SK-N-MC (cell line): Measurements from ENCODE around the gene XRRA1.
A peak's percentile ranks its signal among the peaks of the same experiment; 100 is the strongest.
"Not testable (repeated sequence)": the region's sequence is repeated elsewhere in the genome, so short reads cannot be mapped to it uniquely, and the experiment has no call there.

Experiments used
- DNase-seq: peaks from one replicate; pipeline ENCODE4 v3.0.0-alpha.2; 2011; ENCODE audit warnings: low read depth, low spot score
- H3K27ac ChIP-seq: fragments of 200-600 bp; sonication (generic); 2 replicates; pipeline ENCODE4 v1.5.1; 2016; ENCODE audit warnings: mixed run types
- H3K36me3 ChIP-seq: fragments of 200-600 bp; sonication (generic); 2 replicates; pipeline ENCODE4 v1.6.1; 2017; ENCODE audit warnings: antibody characterized with exemption, low read length, mixed read lengths; ENCODE audit not compliant: insufficient read depth
- H3K4me3 ChIP-seq: fragments of 200-600 bp; sonication (generic); 2 replicates; pipeline ENCODE4 v1.5.1; 2016
- H3K9ac ChIP-seq: fragments of 200-600 bp; sonication (generic); 2 replicates; pipeline ENCODE4 v1.8.0; 2017; ENCODE audit warnings: mixed run types, mixed read lengths; ENCODE audit not compliant: insufficient read length
- H3K9me3 ChIP-seq: fragments of 200-600 bp; sonication (generic); 2 replicates; pipeline ENCODE4 v1.6.1; 2017; ENCODE audit warnings: low read depth, mild to moderate bottlenecking, antibody characterized with exemption, low read length, moderate library complexity, mixed read lengths
- EZH2 ChIP-seq: fragments of 200-600 bp; sonication (generic); IDR thresholded peaks from one replicate; pipeline ENCODE4 v1.6.1; 2017; ENCODE audit warnings: antibody characterized with exemption
- FOXP2 ChIP-seq: optimal IDR thresholded peaks from 2 replicates; pipeline ENCODE3; 2011; ENCODE audit warnings: mild to moderate bottlenecking, moderate library complexity; ENCODE audit not compliant: insufficient read depth; ENCODE audit errors: extremely low read length, control extremely low read depth
- POLR2AphosphoS5 ChIP-seq: IDR thresholded peaks from 2 replicates; pipeline ENCODE4 v1.6.1; 2012; ENCODE audit warnings: mild to moderate bottlenecking, low read depth, low read length, borderline replicate concordance

XRRA1 gene, protein sequence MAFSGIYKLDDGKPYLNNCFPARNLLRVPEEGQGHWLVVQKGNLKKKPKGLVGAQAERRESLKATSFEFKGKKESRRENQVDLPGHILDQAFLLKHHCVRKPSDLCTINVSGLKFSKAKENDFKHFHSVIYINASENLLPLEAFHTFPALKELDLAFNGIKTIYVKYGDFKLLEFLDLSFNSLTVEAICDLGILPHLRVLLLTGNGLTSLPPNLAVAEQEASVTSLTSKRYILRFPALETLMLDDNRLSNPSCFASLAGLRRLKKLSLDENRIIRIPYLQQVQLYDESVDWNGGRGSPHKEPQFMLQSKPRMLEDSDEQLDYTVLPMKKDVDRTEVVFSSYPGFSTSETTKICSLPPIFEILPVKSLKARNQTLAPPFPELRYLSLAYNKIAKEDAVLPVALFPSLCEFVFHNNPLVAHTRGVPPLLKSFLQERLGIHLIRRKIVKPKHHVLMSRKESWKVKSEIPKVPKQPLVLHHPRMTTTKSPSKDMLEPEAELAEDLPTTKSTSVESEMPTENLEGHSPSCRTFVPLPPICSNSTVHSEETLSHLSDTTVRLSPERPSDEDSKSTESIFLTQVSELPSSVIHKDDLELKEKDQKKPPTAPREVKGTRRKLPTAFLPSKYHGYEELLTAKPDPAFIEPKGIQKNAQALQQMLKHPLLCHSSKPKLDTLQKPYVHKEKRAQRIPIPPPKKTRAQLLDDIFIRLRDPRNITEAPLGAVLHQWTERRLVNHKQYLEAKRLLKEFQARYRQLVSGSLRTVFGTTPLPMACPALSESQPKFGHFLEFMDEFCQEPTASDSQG

DNA sequence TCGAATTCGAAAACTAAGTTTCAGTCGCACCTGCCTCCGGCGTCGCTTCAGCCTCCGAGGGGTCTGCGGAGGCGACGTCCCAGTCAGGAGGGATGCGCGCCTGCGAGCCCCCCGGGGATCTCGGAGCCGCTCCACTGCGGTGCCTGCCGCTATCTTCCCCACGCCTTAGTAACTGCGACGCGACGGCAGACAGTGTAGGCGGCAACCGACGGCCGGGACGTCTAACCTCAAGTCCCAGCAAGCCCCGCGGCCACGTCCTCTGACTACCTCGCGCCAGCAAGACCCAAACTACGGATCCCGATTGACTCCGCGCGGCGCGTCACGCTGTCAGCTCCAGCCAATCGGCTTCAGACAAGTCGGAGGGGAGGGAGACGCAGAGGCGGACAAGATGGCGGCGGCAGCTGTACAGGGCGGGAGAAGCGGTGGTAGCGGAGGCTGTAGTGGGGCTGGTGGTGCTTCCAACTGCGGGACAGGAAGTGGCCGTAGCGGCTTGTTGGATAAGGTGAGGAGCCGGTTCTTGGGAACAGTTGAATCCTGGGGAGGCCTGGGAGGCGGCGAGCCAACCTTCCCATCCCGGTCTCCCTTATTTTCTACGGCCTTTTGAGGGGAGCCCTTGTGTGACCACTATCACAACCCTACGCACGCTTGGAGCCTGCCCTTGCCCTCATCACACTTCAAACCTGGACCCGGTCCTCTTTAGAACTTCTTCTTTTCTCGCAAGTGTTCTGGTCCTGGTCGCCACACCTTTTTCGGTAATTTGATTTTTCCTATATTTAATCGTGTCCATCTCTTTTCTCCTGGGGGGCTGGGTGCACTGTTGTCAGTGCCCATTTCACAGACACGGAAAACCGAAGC, at the start of gene XRRA1, which contains the start of gene SPCS2:
TSS of gene XRRA1 (minus strand) at position 194 of the 855 bp plus-strand sequence. CDS start 8,213 bp downstream, outside the sequence.
TSS of gene SPCS2 (plus strand) at position 369 of the 855 bp plus-strand sequence. CDS start at position 389, 20 bp downstream.
- Histone ChIP-seq H3K9ac (peak within 1 kb of the TSS; percentile 99), H3K27ac (peak within 1 kb of the TSS; percentile 65), H3K9me3 (peaks cover 2% of the 10 kb centered on the region; the same call in 1 of the 2 replicates), H3K4me3 (peak within 1 kb of the TSS; percentile 98), H3K36me3 (peaks cover 34% of the 10 kb centered on the region)
- peak; percentile 93 for DNase-seq
- TF ChIP-seq FOXP2: no peak
- TF ChIP-seq EZH2: no peak
- peak; percentile 95 for TF ChIP-seq POLR2AphosphoS5

DNA sequence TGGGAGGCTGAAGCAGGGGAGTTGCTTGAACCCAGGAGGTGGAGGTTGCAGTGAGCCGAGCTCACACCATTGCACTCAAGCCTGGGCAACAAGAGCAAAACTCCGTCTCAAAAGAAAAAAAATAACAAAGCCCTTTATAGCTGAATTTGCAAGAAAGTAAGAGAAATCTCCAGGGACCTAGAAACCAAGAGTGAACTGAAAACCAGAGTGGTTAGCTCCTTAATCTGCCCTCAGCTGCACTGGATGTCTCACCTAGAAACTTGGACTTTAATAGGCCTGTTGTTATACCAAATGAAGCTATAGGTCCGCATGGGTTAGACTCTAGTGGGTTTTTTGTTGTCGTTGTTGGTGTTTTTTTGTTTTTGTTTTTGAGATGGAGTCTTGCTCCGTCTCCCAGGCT, 44.0 kb upstream of the XRRA1 start:
- no peak for DNase-seq
- Histone ChIP-seq H3K36me3 (peaks cover 12% of the 10 kb centered on the region; the same call in 1 of the 2 replicates), H3K9ac (no peak overlapping the region), H3K9me3 (no peaks in the 10 kb centered on the region), H3K4me3 (no peak overlapping the region), H3K27ac (no peak overlapping the region)
- TF ChIP-seq EZH2 (no peak), POLR2AphosphoS5 (no peak), FOXP2 (no peak)

DNA sequence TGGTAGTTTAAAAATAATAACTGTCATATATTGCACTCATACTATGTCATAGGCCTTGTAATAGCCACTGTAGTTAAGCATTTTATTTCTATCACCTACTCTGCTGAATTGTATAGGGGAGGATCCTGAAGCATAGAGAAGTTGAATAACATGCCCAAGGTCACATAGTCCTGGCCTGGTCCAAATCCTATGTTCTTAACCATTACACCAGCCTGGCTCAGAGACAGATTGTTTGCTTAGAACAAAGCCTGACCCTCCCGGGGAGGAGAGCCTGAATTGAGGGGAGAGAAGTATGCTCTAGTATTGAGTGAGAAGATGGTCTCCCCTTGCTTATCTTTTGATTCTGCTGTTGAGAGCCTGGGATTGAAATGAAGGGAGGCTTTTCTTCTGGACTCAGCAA, 42.0 kb upstream of the XRRA1 start:
- TF ChIP-seq FOXP2 (no peak), EZH2 (no peak), POLR2AphosphoS5 (no peak)
- DNase-seq: no peak
- H3K9me3 ChIP-seq: no peaks in the 10 kb centered on the region
- peaks cover 7% of the 10 kb centered on the region; the same call in 1 of the 2 replicates for H3K36me3 ChIP-seq
- H3K9ac ChIP-seq: no peak overlapping the region
- H3K27ac ChIP-seq: no peak overlapping the region
- no peak overlapping the region for H3K4me3 ChIP-seq

DNA sequence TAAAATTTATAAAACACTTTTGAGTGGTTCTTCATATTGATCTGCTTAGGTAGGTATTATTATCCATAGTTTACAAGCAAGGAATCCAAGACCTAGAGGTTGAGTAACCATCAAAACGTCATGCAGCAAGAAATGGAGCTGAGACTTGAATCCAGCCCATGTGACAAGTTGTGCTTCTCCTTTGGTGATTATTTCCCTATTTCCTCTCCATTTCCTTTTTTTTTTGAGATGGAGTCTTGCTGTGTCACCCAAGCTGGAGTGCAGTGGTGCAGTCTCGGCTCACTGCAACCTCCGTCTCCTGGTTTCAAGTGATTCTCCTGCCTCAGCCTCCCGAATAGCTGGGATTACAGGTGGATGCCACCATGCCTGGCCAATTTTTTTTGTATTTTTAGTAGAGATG, 41.3 kb upstream of the XRRA1 start:
- not testable (repeated sequence) for H3K9me3 ChIP-seq, H3K9ac ChIP-seq, DNase-seq, H3K4me3 ChIP-seq, H3K27ac ChIP-seq, H3K36me3 ChIP-seq

DNA sequence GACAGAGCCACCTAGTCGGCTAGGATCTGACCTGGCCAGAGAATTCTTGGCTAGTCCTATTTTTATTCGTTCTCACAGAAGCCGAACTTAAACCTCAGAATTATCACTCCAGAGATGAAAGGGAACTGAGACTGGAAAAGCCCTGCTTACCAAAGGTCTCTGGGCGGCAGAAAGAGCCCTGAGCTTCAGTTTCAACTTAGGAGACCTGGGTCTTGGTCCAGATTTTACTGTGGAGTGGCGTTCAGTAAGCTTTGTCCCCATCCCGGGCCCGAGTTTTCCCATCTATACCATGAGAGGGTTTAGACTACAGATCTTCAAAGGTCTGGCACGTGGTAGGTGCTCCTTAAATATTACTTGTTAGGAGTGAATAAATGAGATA, 40.4 kb upstream of the XRRA1 start:
- peak overlapping the region; percentile 93 for H3K4me3 ChIP-seq
- no peak for DNase-seq
- no peaks in the 10 kb centered on the region for H3K9me3 ChIP-seq
- no peak overlapping the region for H3K27ac ChIP-seq
- TF ChIP-seq POLR2AphosphoS5: no peak
- no peak for TF ChIP-seq EZH2
- TF ChIP-seq FOXP2: no peak
- H3K36me3 ChIP-seq: no peaks in the 10 kb centered on the region; the same call in 1 of the 2 replicates
- peak overlapping the region; percentile 93 for H3K9ac ChIP-seq

DNA sequence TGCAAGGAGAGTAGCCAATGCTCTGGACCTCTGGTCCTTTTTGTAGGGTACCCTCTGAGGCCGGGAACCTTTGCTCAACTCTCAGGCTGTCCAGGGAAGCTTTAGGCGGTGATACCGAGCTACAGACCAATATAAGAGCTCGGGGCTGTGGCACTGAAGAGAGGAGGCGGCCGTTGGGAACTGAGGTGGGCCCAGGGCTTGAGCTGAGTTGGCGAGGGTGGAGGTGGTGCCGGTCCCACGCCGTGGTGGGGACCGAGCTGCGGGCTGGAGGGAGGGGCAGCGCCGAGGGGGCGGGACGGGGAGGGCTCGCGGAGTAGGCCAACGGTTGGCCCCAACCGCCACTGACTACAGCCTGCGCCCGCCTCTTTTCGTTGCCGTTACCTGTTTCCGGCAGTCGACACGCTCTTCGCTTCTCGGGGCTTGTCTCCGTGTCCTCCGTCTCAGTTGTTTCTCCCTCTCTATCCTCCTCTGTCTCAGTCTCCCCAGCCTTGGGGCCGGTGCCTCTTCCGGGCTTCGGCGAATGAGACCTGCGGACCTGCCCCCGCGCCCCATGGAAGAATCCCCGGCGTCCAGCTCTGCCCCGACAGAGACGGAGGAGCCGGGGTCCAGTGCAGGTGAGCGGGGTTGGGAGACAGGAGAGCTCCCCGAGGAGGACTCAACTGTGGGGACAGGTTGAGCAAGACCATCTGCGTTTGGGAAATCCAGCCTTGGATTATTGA, 39.8 kb upstream of the XRRA1 start, which contains the start of gene NEU3:
TSS of gene NEU3 (plus strand) at position 393 of the 719 bp plus-strand sequence. CDS start at position 521, 128 bp downstream.
- TF ChIP-seq FOXP2: no peak
- TF ChIP-seq EZH2: no peak
- peak; percentile 83 for TF ChIP-seq POLR2AphosphoS5
- Histone ChIP-seq H3K9me3 (no peaks in the 10 kb centered on the region), H3K9ac (peak within 1 kb of the TSS; percentile 93), H3K36me3 (no peaks in the 10 kb centered on the region), H3K27ac (no peak within 1 kb of the TSS), H3K4me3 (peak within 1 kb of the TSS; percentile 93)
- DNase-seq: no peak

DNA sequence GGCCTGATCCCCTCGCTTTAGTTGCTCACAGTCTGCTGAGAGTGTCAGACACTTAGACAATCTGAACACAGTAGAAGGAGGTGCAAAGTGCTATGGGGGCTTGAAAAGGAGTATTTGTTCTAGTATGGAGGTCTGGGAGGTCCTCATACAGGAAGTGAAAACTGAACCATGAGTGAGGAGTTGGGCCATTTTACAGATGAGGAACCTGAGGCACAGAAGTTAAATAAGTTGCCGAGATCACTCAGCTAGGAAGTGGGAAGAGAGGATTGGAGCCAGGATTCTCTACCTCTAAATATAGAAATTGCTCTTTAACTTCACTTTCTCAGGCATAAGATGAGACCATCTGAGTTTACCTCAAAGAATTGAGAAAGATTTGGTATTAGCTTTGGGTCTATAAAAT, 35.8 kb upstream of the XRRA1 start:
- H3K27ac ChIP-seq: no peak overlapping the region

DNA sequence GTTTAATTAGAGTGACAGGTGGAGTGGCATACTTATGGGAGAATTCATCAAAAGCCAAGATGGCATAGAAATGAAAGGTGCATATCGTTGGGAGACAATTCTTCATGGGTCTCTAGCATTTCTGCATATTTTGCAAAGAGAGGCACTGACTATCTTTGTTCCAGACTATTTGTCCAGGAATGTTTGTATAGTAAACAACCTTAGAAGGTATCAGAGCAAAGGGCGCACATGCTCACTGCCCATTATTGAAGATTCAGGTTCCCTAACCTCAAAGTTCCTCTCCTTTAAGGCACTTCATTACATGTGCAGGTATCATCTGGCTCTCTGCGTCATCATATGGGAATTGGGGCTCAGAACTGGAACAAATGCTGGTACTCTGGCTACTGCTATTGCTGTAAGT, 35.2 kb upstream of the XRRA1 start:
- no peak overlapping the region for H3K9ac ChIP-seq
- no peaks in the 10 kb centered on the region for H3K9me3 ChIP-seq
- no peak for TF ChIP-seq EZH2
- no peak for TF ChIP-seq FOXP2
- TF ChIP-seq POLR2AphosphoS5: no peak
- DNase-seq: no peak
- H3K27ac ChIP-seq: no peak overlapping the region
- H3K4me3 ChIP-seq: no peak overlapping the region
- peaks cover 6% of the 10 kb centered on the region; the same call in 1 of the 2 replicates for H3K36me3 ChIP-seq

More for the DNA sequence above, 35.8 kb upstream of the XRRA1 start:
- TF ChIP-seq POLR2AphosphoS5: no peak
- TF ChIP-seq EZH2: no peak
- no peak for TF ChIP-seq FOXP2
- Histone ChIP-seq H3K9me3 (no peaks in the 10 kb centered on the region), H3K9ac (no peak overlapping the region), H3K4me3 (no peak overlapping the region), H3K36me3 (peaks cover 5% of the 10 kb centered on the region; the same call in 1 of the 2 replicates)
- DNase-seq: no peak
